Fibroblast of the conjunctiva (primary cell): ENCODE data around the gene HLX.
A peak's percentile ranks its signal among the peaks of the same experiment; 100 is the strongest.

Experiments
- DNase-seq: peaks from one replicate; pipeline ENCODE4 v3.0.0-alpha.2; 2010; ENCODE audit warnings: low read depth

Gene HLX

GRCh38 chr1:220896092-220896491 is 16.8 kb downstream of the HLX start:
- no peak for DNase-seq

GRCh38 chr1:220900842-220901241 is 21.6 kb downstream of the HLX start:
- no peak for DNase-seq

- DNase-seq, result no peak
Measured at GRCh38 chr1:220901881-220902280, 22.6 kb downstream of the HLX start.

DNA sequence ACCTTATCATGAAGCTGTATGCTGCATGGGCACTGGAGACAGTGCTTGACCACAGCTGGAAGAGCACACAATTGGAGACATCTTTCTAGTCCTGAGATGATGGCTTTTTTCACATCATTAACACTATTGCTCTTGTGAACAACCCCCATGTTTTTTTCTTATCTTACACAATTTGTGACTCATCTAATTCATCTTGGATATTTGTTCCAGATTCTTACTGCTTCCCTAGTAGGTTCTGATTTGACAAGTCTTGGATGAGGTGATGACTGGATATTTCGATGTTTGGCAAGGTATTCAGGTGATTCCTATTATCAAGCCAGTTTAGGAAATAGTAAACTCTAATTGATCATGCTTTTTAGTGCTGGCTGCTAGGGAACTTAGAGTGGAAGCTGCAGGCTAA is 23.7 kb downstream of the HLX start:
- DNase-seq, result no peak

GRCh38 chr1:220904876-220905275 is 25.6 kb downstream of the HLX start:
- no peak for DNase-seq

DNA sequence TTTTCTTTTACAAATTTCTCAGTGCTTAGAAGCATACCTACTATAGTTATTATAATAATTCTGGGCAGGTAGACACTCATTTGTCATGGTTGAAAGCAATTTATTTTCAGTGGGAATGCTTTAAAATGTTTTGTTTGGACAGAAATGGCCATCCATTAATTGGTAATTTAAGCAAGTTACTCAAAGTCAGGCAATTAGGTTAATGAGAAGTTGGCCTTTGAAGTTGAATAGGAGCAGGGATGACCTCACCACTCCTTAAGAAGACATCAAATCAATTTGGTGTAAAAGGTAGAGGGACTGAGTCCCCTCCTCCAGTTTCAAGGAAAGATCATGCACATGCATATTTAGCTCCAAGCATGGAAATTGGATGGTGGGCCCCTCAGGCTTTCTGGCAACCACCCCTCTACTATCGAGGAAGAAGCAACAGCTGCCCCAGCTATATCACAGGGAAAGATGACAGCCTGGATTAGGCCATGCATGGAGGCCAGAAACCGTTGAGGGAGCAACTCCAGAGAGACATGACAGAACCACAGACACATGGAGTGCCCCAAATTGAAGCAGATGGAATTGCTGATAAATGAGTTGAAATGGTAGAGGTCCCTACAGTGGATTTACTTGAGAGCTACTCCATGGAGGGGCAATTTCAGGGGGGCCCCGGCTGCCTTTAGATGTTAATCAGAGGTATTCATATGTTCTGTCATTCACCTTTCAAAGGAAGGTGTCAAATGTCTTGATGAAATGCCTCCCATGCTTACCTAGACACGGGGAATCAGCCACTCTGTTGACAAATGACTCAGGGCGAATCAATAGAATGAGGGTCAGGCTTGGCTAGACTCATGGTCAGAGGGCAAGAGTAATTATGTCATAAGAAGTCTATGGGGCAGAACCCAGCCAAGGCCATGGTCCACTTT is 26.7 kb downstream of the HLX start:
- no peak for DNase-seq

DNA sequence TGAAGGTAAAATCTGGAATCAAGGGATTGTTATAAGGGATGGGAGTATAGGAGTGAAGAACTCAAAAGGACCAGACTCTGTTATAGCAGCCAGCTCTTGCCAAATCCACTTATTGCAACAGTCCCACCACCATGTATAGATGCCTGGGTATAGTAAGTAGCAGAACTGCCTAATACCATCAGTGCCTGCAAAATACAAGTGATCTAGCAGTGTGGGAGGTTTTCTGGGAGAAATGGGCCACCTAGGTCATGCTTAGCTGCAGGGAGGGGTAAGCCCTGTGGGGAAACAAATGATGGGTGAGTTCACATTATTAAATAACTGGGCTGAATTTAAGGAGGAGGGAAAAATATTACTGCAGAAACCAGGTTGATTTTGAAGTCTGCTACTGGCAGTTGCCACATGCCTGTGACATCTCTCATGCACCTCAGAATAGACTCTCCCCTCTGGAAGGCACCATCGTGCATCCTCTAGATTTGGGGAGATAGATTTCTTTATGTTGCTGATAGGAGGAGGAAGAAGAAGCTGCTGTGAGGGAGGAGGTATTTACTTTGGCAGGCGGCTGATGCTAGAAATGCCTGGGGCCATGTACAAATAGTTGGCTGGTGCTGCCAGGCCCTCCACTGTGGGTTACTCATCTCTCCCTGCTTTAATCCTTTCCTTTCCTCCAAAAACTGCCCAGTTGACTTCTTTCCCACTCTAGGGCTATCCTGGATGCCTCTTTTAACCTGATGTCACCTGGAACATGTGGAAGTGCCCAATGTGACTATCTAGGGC is 27.5 kb downstream of the HLX start:
- DNase-seq, result peak; percentile 47

DNA sequence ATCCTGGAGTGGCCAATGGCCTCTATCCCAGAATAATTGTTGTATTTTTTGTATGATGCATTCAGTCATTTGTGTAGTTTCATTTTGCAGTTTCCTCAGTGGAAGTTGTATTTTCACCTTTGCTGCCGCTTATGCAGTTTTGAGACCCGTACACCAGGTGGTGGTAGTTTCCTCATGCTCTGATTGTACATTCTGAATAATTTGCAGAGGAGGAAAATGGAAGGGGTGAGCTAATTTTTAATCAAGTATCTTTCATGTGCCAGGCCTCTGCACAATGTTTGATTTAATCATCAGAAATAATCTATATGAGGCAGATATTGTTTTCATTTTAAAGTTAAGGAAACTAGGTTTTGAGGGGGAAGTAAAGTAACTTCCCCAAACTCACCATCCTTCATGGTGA is 29.5 kb downstream of the HLX start:
- peak; percentile 22 for DNase-seq

GRCh38 chr1:220910021-220910420 is 30.8 kb downstream of the HLX start:
- DNase-seq, result no peak

- DNase-seq, result no peak
Measured at GRCh38 chr1:220914283-220915116, 35.3 kb downstream of the HLX start.

- no peak for DNase-seq
Measured at GRCh38 chr1:220915117-220915440, 35.8 kb downstream of the HLX start.

GRCh38 chr1:220915954-220916353 is 36.7 kb downstream of the HLX start:
- DNase-seq, result no peak

DNA sequence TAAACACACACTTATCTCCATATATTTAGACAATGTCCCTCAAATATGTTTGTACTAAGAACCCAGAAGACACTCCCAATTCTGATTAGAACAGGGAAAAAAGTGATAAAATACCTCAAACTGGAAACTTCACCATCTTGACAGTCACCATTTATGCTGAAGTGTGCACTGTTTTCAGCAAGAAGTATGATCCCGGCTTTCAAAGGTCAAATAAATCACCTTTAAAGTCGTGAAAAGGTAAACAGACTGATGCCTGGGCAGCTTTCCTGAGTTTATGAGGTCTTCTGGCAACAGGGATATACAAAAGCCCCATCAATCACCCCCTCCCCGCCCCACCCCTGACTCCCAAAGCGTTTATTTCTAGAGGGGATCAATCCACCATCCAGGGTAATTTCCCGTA is 37.9 kb downstream of the HLX start:
- no peak for DNase-seq

GRCh38 chr1:220917535-220918209 is 38.4 kb downstream of the HLX start:
- no peak for DNase-seq

GRCh38 chr1:220918285-220918951 is 39.2 kb downstream of the HLX start:
- DNase-seq, result no peak

DNA sequence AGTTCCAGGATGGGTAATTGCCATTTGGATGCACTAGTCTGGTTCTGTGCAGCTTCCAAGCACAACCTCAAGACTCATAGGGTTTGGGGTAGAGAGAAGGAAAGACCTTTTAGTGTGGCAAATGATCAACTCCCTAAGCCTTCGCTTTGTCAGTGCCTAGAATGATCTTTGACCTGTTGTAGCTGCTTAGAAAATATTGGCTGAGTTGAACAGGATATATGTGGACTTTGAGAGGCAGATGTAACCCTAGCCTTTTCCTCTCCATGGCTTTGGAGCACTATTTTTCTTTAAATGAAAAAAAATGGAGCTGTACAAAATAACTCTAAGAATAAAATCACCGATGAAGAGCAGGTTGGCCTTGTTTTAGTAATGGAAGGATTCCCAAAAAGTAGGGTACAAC is 41.7 kb downstream of the HLX start:
- DNase-seq, result no peak

GRCh38 chr1:220921498-220921897 is 42.3 kb downstream of the HLX start:
- no peak for DNase-seq

- no peak for DNase-seq
Measured at GRCh38 chr1:220921971-220922635, 42.9 kb downstream of the HLX start.

DNA sequence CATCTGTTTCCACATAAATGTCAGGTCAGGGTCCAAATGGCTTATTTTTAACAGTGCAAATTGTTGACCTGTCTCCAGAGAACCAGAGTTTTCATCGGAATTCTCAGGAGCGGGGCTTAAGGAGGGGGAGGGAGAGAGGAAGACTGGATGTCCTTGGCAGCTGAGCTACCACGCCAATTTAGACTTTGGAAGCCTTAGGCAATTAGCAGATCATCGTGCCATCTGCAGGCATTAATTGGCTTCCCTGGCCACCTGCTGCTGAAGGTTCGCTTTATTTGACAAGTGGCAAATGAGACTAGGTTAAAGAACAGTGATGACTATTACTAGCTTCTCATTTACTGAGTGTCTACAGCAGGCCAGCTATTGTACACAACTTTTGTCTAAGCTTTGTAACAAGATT is 43.7 kb downstream of the HLX start:
- no peak for DNase-seq

DNA sequence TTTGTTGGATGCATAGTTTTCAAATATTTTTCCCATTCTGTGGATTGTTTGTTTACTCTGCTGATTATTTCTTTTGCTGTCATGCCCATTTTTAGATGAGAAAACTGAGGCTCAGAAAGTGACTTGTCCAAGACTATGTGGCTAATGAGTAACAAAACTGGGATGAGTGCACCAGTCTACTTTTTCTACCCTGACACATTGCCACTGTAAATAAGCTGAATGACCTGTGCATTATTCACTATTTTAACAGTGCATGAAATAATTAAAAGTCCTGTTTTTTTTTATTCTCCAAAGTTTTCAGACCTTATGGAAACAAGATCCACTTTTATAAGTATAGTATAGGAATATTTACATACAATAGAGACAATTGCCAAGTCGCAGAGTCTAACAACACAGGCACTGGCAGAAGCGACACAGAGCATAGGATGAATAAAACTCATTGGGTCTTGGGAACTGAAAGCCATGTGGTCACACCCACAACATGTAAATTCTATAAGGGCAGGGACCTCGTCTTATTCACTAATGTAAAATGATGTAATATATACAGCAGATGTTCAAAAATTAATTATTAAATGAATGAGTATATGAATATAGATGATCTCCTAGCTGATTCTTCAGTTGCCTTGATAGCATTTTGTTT is 45.2 kb downstream of the HLX start:
- DNase-seq, result no peak
